NB4 (cell line): ENCODE measurements around the gene UBE2Q2.

Source experiments
- POLR2A ChIP-seq: IDR thresholded peaks from 2 replicates; pipeline ENCODE4 v1.6.1; 2011; ENCODE audit warnings: mild to moderate bottlenecking; ENCODE audit not compliant: insufficient read length; ENCODE audit errors: extremely low read depth
- TF ChIP-seq, protein P1 (sequence below): IDR thresholded peaks from one replicate; pipeline ENCODE4 v1.5.1; 2012; ENCODE audit warnings: low read depth, low read length

GRCh38 chr15:75822685-75823278, 20.5 kb upstream of the UBE2Q2 start:
- TF ChIP-seq, protein P1, sequence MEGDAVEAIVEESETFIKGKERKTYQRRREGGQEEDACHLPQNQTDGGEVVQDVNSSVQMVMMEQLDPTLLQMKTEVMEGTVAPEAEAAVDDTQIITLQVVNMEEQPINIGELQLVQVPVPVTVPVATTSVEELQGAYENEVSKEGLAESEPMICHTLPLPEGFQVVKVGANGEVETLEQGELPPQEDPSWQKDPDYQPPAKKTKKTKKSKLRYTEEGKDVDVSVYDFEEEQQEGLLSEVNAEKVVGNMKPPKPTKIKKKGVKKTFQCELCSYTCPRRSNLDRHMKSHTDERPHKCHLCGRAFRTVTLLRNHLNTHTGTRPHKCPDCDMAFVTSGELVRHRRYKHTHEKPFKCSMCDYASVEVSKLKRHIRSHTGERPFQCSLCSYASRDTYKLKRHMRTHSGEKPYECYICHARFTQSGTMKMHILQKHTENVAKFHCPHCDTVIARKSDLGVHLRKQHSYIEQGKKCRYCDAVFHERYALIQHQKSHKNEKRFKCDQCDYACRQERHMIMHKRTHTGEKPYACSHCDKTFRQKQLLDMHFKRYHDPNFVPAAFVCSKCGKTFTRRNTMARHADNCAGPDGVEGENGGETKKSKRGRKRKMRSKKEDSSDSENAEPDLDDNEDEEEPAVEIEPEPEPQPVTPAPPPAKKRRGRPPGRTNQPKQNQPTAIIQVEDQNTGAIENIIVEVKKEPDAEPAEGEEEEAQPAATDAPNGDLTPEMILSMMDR: no peak
- TF ChIP-seq POLR2A: no peak
